HG02840 (cell line): ENCODE measurements around the gene TUBG1.
"Not testable (repeated sequence)": the region's sequence is repeated elsewhere in the genome, so short reads cannot be mapped to it uniquely, and the experiment has no call there.

ENCODE experiments used
- ATAC-seq: cut with Tn5 transposase; IDR thresholded peaks from one replicate; pipeline ENCODE4 v1.9.1; 2021; ENCODE audit warnings: mild to moderate bottlenecking, moderate library complexity, moderate number of reproducible peaks; ENCODE audit not compliant: unreplicated experiment, low FRiP score

TUBG1 gene

DNA sequence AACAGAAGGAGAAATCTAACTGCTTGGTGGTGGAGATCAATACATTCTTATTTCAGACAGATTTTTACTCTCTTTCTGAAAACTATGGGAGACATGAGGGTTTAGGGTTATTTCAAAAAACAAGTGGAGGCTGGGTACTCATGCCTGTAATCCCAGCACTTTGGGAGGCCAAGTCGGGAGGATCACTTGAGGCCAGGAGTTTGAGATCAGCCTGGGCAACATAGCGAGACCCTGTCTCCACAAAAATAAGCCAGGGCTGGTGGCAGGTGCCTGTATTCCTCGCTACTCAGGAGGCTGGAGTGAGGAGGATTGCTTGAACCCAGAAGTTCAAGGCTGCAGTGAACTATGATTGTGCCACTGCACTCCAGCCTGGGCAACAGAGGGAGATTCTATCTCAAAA lies 12.5 kb downstream of the TUBG1 start:
- not testable (repeated sequence) for ATAC-seq

DNA sequence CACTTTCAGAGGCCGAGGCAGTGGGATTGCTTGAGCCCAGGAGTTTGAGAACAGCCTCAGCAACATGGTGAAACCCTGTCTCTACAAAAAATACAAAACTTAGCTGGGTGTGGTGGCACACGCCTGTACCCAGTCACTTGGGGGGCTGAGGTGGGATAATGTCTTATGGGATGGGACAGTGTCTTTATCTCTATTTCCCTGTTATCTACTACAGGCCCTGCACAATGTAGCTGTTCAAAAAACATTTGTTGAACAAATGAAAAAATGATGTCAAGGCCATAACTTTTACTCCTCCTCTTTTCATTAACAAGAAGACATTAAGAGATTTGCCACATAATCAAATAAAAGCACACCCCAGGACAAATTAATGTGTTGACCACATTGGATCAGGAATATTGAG lies 13.8 kb downstream of the TUBG1 start:
- no peak for ATAC-seq

DNA sequence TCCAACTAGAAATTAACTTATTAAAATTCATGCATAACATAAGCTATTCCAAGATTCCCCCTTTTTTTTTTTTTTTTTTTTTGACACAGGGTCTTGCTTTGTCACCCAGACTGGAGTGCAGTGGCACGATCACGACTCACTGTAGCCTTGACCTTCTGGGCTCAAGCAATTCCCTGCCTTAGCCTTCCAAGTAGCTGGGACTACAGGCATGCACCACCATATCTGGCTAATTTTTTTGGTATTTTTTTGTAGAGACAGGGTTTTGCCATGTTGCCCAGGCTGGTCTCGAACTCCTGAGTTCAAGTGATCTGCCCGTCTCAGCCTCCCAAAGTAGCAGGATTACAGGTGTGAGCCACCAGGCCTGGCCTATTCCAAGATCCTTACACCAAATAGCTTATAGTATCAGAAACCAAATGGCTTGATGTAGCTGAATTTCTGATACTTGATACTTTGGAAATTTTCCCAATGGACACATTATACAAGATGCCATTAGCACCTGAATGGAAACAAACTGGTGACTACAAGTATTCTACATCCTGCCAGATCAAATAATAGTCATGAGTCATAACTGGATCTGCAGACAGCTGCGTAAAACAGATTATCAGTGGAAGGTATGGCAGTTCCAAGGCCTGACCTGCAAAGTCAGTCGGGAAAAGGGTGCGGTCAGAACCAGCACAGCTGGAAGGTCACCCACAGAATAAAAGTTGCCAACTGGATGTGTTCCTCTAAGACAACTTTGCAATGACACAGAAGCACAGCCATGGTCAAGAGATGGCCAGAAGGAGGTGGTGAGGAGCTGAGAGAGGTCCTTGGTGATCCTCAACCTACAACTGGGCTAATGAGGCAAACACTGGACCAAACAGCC lies 14.5 kb downstream of the TUBG1 start:
- ATAC-seq, result no peak

DNA sequence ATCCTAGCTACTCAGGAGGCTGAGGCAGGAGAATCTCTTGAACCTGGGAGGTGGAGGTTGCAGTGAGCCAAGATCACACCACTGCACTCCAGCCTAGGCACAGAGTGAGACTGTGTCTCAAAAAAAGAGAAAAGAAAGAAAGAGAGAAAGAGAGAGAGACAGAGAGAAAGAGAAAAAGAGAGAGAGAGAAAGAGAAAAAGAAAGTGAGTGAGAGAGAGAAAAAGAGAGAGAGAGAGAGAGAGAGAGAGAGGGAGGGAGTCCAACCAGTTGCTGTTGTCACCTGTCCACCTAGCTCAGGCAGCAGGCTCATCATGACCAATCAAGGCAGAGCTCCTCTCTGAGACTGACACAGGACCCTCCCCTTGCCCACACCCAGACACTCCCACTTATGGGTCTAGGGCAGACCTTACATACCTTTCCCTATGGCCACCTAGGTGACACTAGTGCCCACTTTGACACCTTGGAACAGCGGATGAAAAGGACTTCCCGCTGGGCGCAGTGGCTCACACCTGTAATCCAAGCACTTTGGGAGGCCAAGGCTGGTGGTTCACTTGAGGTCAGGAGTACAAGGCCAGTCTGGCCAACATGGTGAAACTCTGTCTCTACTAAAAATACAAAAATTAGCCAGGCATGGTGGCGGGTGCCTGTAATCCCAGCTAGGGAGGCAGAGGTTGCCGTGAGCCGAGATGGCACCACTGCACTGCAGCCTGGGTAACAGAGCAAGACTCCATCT lies 17.7 kb downstream of the TUBG1 start:
- ATAC-seq, result not testable (repeated sequence)

DNA sequence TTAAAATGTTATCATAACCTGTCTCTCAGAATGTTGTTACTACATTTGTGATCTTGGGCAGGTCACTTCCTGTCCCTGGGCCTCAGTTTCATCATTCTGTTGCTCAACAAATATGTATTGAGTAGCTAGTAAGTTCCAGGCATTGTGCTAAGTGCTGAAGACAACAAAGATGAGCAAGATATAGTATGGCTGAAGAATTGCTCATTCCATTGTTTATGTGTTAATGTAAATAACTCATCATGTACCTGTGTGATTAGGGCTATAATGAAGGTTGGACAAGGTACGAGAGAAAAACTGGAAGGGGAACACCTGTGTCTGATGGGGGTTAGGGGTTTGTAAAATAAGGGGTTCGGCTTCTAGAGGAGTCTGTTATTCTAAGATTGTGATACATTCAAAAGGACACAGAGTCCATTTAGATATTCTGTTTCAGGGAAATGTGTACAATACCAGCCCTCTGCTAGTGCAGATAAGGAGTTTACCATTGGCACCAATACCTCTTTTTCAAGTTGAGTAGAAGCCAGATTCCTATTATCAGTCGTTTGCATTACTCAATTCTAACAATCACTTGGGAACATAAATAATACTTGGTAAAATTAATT lies 20.0 kb downstream of the TUBG1 start:
- no peak for ATAC-seq

DNA sequence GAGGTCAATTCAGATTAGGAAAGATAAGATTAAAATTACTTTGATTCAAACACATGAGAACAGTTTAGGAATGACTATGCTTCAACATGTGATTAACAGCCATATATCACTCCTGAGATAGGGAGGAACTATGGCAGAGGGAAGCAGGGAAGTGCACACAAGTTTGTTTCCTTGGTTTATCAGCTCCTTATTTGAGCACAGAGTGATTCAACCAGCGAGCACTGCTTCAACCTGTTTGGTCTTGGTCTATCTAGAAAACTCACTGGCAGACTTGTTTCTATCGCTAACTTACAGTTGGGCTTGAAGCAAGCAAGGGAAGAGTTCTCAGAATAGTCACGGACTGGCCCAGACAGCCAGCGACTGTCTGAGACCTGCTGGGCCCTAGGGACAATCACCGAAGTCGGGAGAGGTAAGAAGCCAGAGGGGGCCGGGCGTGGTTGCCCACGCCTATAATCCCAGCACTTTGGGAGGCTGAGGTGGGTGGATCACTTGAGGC lies 23.5 kb downstream of the TUBG1 start:
- ATAC-seq, result no peak

DNA sequence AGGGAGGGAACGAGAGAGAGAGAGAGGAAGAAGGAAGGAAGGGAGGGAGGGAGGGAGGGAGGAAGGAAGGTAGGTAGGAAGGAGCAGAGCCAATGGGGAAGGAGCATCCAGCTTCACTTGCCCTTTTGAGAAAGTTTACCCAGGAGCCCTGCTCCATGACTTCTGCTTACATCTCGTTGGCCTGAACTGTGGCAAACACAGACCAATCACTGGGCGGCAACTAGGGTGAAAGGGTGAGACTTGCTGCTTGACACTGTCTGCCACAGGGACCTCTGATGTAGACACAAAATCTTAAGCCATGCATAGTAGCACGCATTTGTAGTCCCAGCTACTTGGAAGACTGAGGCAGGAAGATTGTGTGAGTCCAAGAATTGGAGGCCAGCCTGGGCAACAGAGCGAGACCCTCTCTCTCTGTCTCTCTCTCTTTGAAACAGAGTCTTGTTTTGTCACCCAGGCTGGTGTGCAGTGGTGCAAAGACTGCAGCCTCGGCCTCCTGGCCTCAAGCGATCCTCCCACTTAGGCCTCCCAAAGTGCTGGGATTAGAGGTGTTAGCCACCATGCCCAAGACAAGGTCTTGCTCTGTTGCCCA lies 30.1 kb downstream of the TUBG1 start:
- ATAC-seq, result no peak

DNA sequence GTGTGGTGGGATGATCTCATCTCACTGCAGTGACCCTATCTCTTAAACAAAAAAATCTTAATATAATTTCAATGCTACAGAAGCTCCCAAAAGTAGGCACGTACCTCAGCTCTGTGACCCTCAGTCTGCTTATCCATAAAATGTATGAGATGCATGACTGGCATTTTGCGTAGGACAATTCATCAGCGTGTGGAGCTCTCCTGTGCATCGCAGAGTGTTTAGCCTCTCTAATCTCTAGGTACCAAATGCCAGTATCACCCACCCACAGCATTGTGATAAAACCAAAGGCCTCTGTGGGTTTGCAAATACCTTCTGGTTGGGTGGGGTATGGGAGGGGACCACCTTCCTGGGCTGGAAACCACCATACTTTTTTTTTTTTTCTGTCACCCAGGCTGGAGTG lies 30.6 kb downstream of the TUBG1 start:
- no peak for ATAC-seq

DNA sequence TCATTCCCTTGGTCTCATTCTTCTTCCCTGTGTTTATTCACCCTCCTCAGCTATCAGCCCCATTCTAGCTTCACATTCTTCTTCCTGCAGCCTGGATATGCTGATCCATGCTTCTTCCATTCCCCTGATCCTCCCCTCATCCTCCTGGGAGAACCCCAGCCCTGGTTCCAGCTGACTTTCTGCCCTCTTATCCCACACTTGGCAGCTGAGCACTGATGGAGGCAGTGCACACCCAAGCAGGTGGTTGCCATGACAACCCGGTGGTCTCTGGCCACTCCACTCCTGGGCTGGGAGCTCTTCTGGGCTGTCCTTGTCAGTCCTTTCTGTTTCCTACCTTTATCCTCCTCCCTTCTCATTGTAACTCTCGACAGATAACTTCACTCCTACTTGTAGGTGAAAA lies 32.9 kb downstream of the TUBG1 start:
- ATAC-seq, result no peak

DNA sequence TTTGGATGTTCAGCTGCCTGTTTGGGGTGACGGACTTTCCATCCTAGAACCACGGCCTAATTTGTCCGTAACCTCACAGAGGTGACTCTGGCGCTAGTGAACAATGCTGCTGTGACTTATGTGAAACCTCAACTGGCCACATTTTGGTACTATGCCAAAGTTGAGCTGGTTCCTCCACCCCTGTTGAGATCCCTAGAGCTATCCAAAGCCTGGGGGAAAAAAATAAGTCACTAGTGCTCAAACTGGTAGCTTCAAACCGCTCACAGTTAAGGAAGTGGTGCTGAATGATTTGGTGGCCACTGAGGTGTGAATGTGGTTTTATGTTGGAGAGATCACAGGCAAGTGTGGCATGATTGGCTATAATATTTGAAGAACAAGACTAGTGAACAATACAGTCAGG lies 38.3 kb downstream of the TUBG1 start:
- no peak for ATAC-seq

DNA sequence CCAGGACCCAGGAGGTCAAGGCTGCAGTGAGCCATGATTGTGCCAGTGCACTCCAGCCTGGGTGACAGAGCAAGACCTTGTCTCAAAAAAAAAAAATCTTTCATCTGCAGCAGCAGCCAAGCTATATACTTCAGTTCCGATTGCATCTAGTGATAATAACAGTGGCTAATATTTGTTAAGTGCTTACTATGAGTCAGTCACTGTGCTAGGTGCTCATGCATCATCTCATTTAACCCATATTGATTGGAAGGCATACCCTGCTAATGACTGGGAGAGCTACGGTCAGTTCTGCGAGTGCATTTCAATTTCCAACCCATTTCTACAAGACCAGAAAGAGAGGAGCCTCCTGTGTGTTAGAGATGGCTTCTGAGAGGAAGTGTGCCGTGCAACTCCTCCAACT lies 41.9 kb downstream of the TUBG1 start:
- no peak for ATAC-seq

DNA sequence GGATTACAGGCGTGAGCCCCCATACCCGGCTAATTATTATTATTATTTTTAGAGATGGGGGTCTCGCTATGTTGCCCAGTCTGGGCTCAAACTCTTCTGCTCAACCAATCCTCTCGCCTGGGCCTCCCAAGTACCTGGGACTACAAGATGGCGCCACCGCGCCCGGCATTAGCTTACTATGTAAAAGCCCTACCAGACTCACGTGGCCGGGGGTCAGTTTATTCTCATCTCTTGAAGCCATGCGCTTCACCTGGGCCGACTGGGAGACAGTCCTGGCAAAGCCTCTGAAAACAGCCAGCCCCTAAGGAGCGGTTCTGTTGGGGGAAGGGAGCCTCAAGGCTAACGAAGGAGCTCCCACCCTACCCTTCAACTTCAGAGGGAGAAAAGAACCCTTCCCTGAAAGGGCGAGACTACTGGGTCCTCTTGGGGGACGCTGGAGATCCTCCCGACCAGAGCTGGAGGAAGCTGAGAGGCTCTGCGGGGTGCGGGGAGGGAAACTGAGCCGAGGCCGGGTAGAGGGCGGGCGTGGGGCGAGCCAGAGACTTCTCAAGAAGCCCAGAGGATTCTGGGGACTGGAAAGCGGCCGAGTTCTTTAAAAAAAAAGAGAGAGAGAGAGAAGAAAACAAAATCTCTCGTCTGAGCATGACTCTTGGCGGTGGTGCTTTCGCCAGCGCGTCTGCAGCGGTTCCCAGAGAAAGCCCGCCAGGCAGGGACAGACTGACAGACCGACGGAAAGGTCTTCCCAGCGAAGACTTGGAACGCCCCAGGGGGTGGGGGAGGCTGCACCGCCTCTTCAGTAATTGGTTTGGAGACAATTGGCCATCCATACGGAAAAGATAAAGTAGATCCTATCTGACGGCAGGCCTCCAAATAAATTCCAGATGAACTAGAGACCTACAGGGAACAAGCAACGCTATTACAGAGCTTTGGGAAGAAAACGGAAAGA lies 44.0 kb downstream of the TUBG1 start:
- no peak for ATAC-seq

DNA sequence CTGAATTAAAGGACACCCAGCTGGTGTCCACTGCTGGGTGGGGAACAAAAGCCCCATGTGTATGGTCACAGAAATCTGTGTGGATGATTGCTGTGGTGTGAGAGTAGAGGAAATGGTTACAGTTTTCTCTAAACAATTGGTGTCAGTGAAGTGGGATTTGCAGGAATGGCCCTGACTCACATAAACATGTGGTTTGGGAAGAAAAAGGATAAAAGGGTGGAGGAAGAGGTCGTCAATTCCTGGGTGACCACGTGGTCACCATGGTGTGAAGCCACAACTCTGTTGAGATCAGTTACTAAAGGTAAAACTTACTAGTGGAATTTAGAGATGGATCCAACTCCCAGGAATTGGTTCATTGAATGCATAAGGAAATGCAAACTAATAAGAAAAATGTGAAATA lies 46.0 kb downstream of the TUBG1 start:
- no peak for ATAC-seq

DNA sequence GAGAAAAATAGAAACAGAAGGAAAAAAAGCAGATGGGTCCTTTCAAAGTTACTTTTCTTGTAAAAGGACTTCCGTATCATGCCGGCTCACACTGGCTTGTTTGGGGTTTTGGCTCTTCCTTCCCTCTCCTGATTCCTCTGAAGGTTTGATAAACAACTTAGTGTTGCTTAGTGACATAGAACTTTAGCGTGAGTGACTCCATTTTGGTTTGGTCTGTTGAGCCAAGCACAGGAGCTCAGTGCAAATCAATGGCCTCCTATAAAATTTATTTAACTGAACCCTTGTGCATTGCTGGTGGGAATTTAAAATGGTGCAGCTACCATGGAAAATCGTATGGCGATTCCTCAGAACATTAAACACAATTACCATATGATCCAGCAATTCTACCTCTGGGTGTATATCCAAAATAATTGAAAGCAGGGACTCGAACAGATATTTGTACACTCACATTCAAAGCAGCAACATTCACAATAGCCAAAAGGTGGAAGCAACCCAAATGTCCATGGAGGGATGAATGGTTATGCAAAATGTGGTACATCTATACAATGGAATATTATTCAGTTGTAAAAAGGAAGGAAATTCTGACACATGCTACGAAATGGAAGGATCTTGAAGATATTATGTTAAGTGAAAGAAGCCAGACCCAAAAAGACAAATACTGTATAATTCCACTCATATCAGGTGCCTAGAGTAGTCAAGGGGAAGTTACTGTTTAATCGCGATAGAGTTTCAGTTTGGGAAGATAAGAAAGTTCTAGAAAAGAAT lies 48.5 kb downstream of the TUBG1 start:
- no peak for ATAC-seq

DNA sequence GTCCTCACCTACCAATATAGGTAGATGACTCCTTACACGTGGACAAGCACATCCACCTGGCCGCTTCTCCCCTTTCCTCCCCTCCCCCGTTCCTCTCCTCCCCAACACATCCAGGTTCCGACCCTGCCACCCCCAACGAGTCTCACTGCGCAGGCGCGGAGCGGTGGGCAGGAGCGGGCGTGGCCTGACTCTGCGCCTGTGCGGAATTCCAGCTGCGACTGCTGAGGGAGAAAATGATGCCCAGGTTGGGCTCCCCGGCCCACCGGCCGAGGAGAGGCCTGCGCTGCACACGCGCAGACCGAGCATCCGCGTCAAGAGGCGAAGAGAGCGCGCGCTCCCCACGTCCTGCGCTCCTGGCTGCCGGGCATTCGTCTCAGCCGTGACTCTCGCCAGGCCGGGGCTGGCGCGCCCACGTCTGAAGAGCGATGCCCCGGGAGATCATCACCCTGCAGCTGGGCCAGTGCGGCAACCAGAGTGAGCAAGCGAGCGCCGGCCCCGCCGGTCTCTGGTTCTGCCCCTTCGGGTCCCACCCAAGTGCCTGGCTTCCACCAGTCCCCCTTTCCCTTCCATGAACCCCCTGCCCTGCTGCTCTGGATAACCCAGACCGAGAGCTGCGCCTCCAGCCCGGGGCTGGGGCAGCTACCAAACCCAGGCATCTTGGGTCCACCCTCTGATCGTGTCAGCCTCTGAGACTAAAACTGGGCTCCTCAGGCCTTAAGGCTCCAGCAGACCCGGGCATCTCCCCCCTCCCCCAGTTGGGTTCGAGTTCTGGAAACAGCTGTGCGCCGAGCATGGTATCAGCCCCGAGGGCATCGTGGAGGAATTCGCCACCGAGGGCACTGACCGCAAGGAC lies 49.8 kb downstream of the TUBG1 start, which contains the start of gene TUBG2:
TUBG2 (plus strand) TSS at position 206 of the 853 bp plus-strand sequence; CDS start at position 426, 220 bp downstream.
- ATAC-seq, result peak; percentile 47

DNA sequence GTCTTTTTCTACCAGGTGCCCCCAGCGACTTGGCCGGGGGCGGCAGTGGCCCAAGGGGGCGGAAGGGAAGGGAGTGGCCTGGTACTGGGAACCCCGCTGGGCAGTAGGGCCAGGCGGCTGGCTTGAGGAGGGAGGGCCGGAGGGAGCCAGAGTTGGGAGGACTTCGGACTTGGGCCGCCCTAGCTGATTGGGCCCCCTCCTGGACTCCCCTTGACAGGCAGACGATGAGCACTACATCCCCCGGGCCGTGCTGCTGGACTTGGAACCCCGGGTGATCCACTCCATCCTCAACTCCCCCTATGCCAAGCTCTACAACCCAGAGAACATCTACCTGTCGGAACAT lies 50.4 kb downstream of the TUBG1 start:
- ATAC-seq, result not testable (repeated sequence)

DNA sequence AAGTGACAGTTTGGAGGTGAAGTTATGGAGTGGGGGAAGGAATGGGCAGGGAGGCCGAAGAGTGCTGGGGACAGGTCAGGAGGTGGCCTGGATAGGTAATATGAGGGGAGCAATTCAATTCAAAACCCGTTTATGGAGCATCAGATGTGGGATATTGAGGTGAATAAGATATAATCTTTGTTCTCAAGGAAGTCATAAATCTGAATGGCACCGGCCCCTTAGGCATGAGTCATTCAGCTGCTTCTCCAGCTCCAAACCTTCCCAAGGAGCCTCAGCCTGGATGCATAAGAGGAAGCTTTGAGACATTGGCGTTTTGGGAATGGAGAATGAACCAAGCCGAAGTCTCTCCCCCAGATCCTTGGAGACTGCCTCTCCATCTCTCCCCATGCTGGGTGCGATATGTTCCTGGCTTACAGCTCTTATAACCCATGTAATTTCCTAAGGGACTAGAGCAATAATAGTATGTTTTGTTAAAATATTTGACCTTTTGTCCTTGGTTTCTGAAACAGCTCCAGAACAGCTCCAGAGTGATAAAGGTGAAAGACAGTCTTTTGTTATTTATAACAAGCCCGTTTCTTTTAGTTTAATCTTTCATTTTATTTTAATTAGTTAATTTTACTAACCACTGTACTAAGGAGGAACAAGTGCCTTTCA lies 51.3 kb downstream of the TUBG1 start:
- ATAC-seq, result no peak
